Esophagus muscularis mucosa (tissue), 3 donors: ENCODE results near the gene MITF.

Experiments used
- POLR2A ChIP-seq: fragments of 450-650 bp; IDR thresholded peaks from one replicate; pipeline ENCODE4 v1.6.1; 2017; ENCODE audit warnings: antibody characterized with exemption, moderate library complexity, mild to moderate bottlenecking, low read depth
- TF ChIP-seq, protein P1 (sequence below), 3 experiments: fragments of 200-600 bp in 2 of 3; fragments of 450-650 bp in 1 of 3; sonication (generic) in 2 of 3; IDR thresholded peaks; one replicate each; pipeline ENCODE4 v1.5.1; 2017 to 2019; ENCODE audit warnings: antibody characterized with exemption in 3 of 3, mild to moderate bottlenecking in 2 of 3, moderate library complexity in 1 of 3

DNA sequence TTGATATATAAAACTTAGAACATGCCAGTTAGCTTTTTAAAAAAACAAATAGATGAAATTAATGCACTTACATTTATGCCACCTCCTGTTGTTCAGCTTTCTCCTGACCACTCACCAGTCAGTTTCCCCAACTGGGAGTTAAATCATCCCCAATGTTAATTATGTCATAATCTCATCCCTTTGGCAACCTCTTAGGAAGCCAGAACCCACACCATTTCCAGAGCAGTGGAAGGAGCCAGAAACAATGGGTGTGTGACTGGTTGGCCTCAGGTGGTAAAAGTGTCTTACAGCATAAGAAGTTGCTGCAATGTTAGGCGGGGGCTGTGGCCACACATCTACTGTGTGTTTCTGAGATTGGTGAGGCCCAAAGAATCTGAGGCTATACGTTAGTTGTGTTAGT lies 46.5 kb upstream of the MITF start:
- TF ChIP-seq POLR2A: no peak
- TF ChIP-seq, protein P1, sequence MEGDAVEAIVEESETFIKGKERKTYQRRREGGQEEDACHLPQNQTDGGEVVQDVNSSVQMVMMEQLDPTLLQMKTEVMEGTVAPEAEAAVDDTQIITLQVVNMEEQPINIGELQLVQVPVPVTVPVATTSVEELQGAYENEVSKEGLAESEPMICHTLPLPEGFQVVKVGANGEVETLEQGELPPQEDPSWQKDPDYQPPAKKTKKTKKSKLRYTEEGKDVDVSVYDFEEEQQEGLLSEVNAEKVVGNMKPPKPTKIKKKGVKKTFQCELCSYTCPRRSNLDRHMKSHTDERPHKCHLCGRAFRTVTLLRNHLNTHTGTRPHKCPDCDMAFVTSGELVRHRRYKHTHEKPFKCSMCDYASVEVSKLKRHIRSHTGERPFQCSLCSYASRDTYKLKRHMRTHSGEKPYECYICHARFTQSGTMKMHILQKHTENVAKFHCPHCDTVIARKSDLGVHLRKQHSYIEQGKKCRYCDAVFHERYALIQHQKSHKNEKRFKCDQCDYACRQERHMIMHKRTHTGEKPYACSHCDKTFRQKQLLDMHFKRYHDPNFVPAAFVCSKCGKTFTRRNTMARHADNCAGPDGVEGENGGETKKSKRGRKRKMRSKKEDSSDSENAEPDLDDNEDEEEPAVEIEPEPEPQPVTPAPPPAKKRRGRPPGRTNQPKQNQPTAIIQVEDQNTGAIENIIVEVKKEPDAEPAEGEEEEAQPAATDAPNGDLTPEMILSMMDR (IDR thresholded peaks at IDR 0.05): no peak
